Measurements from ENCODE around the gene UGT1A8.

DNA sequence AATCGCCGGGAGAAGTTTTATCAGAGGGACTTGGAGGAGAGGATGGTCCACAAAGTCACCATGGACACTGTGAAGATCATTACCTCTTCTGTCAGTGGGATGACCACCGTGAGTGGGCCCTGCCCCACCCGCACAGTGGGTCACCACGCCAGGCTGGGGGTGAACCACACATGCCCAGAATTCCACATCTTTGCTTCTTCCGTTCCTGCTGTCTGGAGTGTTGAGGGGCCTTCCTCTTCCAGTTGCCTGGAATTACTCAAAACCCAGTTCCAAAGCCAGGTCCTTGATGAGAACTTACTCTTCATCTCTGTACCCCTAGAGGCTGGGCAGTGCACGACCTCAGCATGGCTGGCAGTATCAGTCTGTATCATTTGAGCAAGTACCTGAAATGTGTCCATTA, 182.8 kb downstream of the UGT1A8 start:
- TF ChIP-seq, protein P1, sequence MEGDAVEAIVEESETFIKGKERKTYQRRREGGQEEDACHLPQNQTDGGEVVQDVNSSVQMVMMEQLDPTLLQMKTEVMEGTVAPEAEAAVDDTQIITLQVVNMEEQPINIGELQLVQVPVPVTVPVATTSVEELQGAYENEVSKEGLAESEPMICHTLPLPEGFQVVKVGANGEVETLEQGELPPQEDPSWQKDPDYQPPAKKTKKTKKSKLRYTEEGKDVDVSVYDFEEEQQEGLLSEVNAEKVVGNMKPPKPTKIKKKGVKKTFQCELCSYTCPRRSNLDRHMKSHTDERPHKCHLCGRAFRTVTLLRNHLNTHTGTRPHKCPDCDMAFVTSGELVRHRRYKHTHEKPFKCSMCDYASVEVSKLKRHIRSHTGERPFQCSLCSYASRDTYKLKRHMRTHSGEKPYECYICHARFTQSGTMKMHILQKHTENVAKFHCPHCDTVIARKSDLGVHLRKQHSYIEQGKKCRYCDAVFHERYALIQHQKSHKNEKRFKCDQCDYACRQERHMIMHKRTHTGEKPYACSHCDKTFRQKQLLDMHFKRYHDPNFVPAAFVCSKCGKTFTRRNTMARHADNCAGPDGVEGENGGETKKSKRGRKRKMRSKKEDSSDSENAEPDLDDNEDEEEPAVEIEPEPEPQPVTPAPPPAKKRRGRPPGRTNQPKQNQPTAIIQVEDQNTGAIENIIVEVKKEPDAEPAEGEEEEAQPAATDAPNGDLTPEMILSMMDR (IDR thresholded peaks at IDR 0.05; ENCODE audit: insufficient read depth, low read length, poor library complexity, severe bottlenecking) = no peak
- no peak for TF ChIP-seq EZH2phosphoT487 (conservative IDR thresholded peaks at IDR 0.05; ENCODE audit: low read length)

Measured in SU-DHL-6 (cell line).